Karpas-422 (cell line): ENCODE measurements around the gene AMMECR1. TPM values are rescaled to one million over a fixed set of nuclear protein-coding genes. Genes with fewer than 3 reads are reported as not detected.

Experiments
- DNase-seq: peaks from one replicate; pipeline ENCODE4 v3.0.0-alpha.2; 2015
- H2AFZ ChIP-seq: fragments of 200-600 bp; sonication (generic); 2 replicates; pipeline ENCODE4 v1.6.1; 2014; ENCODE audit warnings: antibody characterized with exemption, low read length, mixed read lengths
- H3K27ac ChIP-seq: fragments of 200-600 bp; sonication (generic); 2 replicates; pipeline ENCODE4 v1.5.1; 2014; ENCODE audit warnings: mild to moderate bottlenecking, low read length, moderate library complexity
- H3K27me3 ChIP-seq: fragments of 200-600 bp; sonication (generic); 2 replicates; pipeline ENCODE4 v1.6.1; 2014; ENCODE audit warnings: low read length, mixed read lengths
- H3K36me3 ChIP-seq: fragments of 200-600 bp; sonication (generic); 2 replicates; pipeline ENCODE4 v1.6.1; 2014; ENCODE audit warnings: low read length, mixed read lengths; ENCODE audit not compliant: insufficient read depth
- H3K4me1 ChIP-seq: fragments of 200-600 bp; sonication (generic); 2 replicates; pipeline ENCODE4 v1.6.1; 2014; ENCODE audit warnings: mild to moderate bottlenecking, low read length, mixed read lengths
- H3K4me2 ChIP-seq: fragments of 200-600 bp; sonication (generic); 2 replicates; pipeline ENCODE4 v1.6.1; 2014; ENCODE audit warnings: low read length, low read depth, mild to moderate bottlenecking; ENCODE audit not compliant: poor library complexity, severe bottlenecking
- H3K4me3 ChIP-seq: fragments of 200-600 bp; sonication (generic); 2 replicates; pipeline ENCODE4 v1.5.1; 2014; ENCODE audit warnings: mild to moderate bottlenecking, antibody characterized with exemption, low read length, mixed read lengths
- H3K79me2 ChIP-seq: fragments of 200-600 bp; sonication (generic); 2 replicates; pipeline ENCODE4 v1.6.1; 2014; ENCODE audit warnings: mild to moderate bottlenecking, low read length, mixed read lengths
- H3K9ac ChIP-seq: fragments of 200-600 bp; sonication (generic); 2 replicates; pipeline ENCODE4 v1.6.0; 2014; ENCODE audit warnings: low read length
- H3K9me2 ChIP-seq: fragments of 200-600 bp; sonication (generic), shearing (Covaris generic); replicated peaks from 2 replicates; pipeline ENCODE4 v1.6.0; 2014; ENCODE audit warnings: mild to moderate bottlenecking, low read length, moderate library complexity; ENCODE audit not compliant: insufficient read depth
- H3K9me3 ChIP-seq: fragments of 300-700, 200-600 bp; sonication (generic); 2 replicates; pipeline ENCODE4 v1.6.1; 2014; ENCODE audit warnings: low read length, mixed read lengths
- H4K20me1 ChIP-seq: fragments of 200-600 bp; sonication (generic); 2 replicates; pipeline ENCODE4 v1.6.1; 2014; ENCODE audit warnings: mild to moderate bottlenecking, antibody characterized with exemption, low read length, low read depth; ENCODE audit not compliant: insufficient read depth
- total RNA-seq: library from RNA; depleted of rRNA; stranded (reverse); fragments of >200 nt; shearing (Covaris generic); gene quantifications from 2 replicates; pipeline ENCODE4 v1.2.3, GENCODE V29; 2014; ENCODE audit warnings: low replicate concordance

Gene AMMECR1
- total RNA-seq, 1 experiment from 2014 or later, result 15.1 TPM

DNA sequence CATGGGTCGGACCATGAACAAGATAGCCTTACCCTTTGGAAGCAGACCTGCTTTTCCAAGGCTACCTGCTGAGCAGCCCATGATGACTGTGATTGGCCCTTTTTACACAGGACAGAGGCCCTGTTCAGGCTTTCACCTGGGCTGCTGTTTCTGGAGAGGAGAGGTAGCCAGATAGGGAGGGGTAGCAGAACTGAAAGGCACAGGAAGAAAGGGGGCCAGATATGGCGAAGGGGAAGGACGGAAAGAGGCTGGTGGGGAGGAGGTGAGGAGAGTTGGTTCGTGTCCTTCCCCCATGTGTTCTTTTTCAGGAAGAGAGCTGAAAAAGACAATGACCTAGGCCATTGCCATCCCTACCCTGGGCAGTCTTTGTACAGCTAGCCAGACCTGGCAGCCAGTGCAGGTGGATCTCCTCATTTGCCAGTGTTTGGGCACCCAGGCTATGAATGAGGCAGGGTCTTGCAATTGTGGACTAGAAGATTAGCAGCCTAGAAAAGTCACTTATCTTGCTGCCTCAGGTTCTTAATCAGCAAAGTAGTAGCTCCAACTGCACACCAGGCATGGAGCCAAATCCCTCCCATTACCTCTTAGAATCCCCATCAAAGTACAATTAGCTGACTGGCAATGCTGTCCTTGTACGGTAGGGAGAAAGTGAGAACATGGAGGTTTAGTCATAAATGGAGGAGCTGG, 139.6 kb downstream of the AMMECR1 start:
- Histone ChIP-seq H2AFZ (no peak overlapping the region), H3K4me2 (no peak overlapping the region), H3K27ac (no peak overlapping the region)

DNA sequence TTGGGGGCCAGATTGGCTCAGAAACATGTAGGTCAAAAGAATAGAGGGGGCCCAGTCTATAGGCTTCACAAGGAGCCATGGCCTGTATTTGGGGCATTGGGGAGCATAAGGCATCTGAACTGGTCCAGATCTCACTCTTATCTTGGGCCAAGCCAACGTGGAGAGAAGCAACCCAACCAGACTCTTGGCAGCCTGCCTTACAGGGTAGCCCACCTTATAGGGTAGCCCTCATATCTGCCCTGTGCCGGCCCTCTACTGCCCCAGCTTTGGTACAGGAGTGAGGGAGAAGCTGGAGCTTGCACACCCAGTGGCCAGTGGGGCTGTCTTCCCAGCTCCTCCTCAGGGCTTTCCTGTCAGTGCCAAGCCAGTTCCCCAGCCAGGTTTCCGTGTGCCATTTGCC, 142.2 kb downstream of the AMMECR1 start:
- Histone ChIP-seq H3K27ac (no peak overlapping the region), H3K9ac (no peak overlapping the region), H3K36me3 (no peaks in the 10 kb centered on the region), H2AFZ (no peak overlapping the region), H4K20me1 (no peaks in the 10 kb centered on the region), H3K4me1 (no peaks in the 10 kb centered on the region), H3K79me2 (no peaks in the 10 kb centered on the region), H3K9me3 (no peaks in the 10 kb centered on the region), H3K27me3 (no peaks in the 10 kb centered on the region), H3K4me2 (no peak overlapping the region), H3K4me3 (no peak overlapping the region), H3K9me2 (no peaks in the 10 kb centered on the region)
- DNase-seq, result no peak

More for the DNA sequence above, 139.6 kb downstream of the AMMECR1 start:
- H3K36me3 ChIP-seq, result no peaks in the 10 kb centered on the region
- DNase-seq, result no peak
- no peaks in the 10 kb centered on the region for H3K4me1 ChIP-seq
- H3K9me2 ChIP-seq, result no peaks in the 10 kb centered on the region
- H4K20me1 ChIP-seq, result no peaks in the 10 kb centered on the region
- H3K9me3 ChIP-seq, result no peaks in the 10 kb centered on the region
- H3K9ac ChIP-seq, result no peak overlapping the region
- H3K4me3 ChIP-seq, result no peak overlapping the region
- no peaks in the 10 kb centered on the region for H3K27me3 ChIP-seq
- no peaks in the 10 kb centered on the region for H3K79me2 ChIP-seq

DNA sequence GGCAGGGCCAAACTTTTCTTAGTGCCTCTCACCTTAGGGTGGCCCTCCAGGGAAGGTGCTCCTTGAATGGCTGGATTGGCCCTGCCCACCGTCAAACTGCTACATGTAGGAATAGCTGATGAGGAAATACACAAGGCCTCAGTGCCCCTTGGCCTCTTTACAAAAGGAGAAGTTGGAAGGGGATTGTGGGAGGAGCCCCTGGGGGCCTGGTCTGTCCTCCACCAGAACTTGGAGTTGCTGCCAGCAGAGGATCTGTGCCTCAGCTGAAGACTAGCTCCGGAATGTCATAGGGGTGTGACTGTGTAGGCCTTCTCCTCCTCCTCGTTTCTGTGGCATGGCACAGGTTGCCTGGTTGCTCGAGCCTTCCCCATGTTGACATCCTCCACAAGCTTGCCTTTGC, 142.7 kb downstream of the AMMECR1 start:
- H2AFZ ChIP-seq, result no peak overlapping the region
- H3K9ac ChIP-seq, result no peak overlapping the region
- no peaks in the 10 kb centered on the region for H3K9me2 ChIP-seq
- no peaks in the 10 kb centered on the region for H3K9me3 ChIP-seq
- DNase-seq, result no peak
- no peaks in the 10 kb centered on the region for H3K4me1 ChIP-seq
- H3K4me3 ChIP-seq, result no peak overlapping the region
- H4K20me1 ChIP-seq, result no peaks in the 10 kb centered on the region
- H3K79me2 ChIP-seq, result no peaks in the 10 kb centered on the region
- no peak overlapping the region for H3K27ac ChIP-seq
- no peaks in the 10 kb centered on the region for H3K36me3 ChIP-seq
- H3K4me2 ChIP-seq, result no peak overlapping the region
- H3K27me3 ChIP-seq, result no peaks in the 10 kb centered on the region

DNA sequence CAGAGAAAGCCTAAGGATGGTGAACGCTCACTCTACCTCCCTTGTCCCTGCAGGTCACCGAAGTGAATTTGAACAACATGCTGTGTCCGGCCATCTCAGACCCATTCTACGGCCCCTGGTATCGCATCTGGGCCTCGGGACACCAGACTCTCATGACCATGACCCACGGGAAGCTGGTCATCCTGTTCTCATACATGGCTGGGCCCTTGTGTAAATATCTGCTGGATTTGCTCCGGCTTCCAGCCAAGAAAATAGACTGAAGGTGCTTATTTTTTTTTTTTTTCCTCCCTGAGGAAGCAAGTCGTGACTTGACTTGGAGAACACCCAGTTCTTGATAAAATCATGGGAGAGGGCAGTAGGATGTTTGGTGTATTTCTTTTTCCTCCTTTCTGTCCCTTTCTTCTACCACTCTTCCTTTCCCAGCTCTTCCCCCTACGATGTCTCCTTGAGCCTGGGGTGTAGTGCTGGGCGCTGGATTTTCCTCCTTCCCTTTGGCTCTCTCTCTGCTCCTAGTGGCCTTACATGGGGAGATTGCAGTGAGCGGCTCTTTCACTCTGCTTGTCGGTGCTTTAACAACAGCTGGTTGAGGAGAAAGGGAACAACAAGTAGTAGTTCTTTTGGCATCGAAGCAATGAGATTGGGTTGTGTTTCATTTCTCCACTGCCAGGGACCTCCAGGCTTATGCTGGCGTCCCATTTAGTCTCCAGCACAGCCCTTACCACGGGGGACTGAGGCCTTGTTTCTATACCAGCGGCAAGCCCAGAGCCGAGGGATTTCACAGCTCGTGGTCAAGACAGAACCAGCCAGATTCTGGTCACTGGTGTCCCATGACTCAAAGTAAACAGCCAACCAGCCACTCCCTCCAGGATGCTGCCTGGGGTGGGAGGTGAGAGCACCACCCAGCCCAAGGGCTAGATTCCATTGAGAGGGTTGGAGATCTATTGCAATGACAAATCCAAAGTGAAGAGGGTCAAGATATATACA, 144.4 kb downstream of the AMMECR1 start:
- no peak for DNase-seq
- Histone ChIP-seq H3K4me1 (no peaks in the 10 kb centered on the region), H4K20me1 (no peaks in the 10 kb centered on the region), H3K4me2 (no peak overlapping the region), H3K9me2 (no peaks in the 10 kb centered on the region), H3K36me3 (no peaks in the 10 kb centered on the region), H3K79me2 (no peaks in the 10 kb centered on the region), H3K4me3 (no peak overlapping the region), H2AFZ (no peak overlapping the region), H3K27me3 (no peaks in the 10 kb centered on the region), H3K9me3 (no peaks in the 10 kb centered on the region), H3K9ac (no peak overlapping the region), H3K27ac (no peak overlapping the region)

DNA sequence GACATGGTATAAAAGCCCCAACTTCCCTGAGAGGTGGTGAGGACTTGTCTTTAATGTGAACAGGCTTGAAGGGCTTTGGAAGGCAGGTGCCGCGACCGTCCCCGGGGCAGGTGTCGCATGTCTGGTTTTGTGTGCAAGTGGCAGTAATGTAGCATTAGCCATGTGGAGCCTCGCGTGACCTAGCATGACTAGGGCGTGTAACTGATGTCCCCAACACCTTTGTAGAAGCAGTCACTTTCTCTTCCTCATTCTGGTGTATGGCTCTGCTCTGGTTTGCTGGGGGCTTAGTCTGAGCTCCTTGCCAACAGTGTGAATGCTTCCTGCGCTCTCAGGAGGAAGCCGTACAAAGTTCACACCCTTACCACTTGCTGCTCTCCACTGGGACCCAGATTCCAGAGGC, 145.7 kb downstream of the AMMECR1 start:
- peak; percentile 53 for DNase-seq
- H3K27ac ChIP-seq, result no peak overlapping the region

DNA sequence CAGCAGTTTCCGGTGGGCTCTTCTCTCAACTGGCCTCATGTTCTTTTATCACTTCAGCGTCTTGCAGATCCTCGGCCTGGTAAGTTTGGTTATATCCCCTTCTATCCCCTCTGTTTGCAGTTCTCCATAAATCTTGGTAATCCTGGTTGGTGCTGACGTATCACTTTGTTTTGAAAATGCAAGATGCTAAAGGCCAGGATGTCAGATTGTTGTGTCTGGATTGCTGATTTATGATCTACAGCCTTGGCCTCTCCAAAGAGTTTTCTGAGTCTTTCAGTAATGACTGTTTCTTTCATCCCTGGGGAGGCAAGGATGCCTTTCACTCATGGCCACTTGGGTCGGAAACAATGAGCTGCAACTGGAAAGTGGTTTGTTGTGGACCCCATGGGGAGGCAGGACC, 146.4 kb downstream of the AMMECR1 start:
- no peaks in the 10 kb centered on the region for H3K79me2 ChIP-seq
- no peak overlapping the region for H3K27ac ChIP-seq
- no peaks in the 10 kb centered on the region for H3K27me3 ChIP-seq
- no peak overlapping the region for H3K4me3 ChIP-seq
- H3K4me2 ChIP-seq, result no peak overlapping the region
- H4K20me1 ChIP-seq, result no peaks in the 10 kb centered on the region
- no peaks in the 10 kb centered on the region for H3K36me3 ChIP-seq
- no peaks in the 10 kb centered on the region for H3K4me1 ChIP-seq
- no peak for DNase-seq
- H3K9me2 ChIP-seq, result no peaks in the 10 kb centered on the region
- no peak overlapping the region for H3K9ac ChIP-seq
- H3K9me3 ChIP-seq, result no peaks in the 10 kb centered on the region
- H2AFZ ChIP-seq, result no peak overlapping the region

More for the DNA sequence above, 145.7 kb downstream of the AMMECR1 start:
- Histone ChIP-seq H3K36me3 (no peaks in the 10 kb centered on the region), H4K20me1 (no peaks in the 10 kb centered on the region), H2AFZ (no peak overlapping the region), H3K9me2 (no peaks in the 10 kb centered on the region), H3K4me2 (no peak overlapping the region), H3K9me3 (no peaks in the 10 kb centered on the region), H3K27me3 (no peaks in the 10 kb centered on the region), H3K4me3 (no peak overlapping the region), H3K9ac (no peak overlapping the region), H3K4me1 (no peaks in the 10 kb centered on the region), H3K79me2 (no peaks in the 10 kb centered on the region)

DNA sequence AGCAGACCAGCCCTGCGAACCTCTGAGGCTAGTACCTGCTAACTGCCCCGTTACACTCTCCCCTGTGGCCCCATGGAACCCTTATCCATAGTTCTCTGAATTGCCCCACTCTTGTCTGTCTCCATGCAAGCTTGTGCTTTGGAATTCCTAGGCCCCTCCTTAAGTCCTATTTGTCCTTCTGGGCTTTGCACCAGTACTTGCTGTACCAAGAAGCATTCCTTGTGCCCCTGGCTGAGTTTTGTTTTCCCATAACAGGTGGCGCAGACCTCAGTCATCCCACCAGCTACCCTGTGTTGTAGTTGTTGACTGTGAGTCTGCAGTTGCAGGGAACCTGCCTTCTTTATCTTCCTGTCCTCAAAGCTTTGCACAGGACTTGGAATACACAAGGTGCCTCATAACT, 147.9 kb downstream of the AMMECR1 start:
- Histone ChIP-seq H3K79me2 (no peaks in the 10 kb centered on the region), H3K9me2 (no peaks in the 10 kb centered on the region), H3K9ac (no peak overlapping the region), H3K4me3 (no peak overlapping the region), H2AFZ (no peak overlapping the region), H3K9me3 (no peaks in the 10 kb centered on the region), H3K27me3 (no peaks in the 10 kb centered on the region), H3K4me1 (no peaks in the 10 kb centered on the region), H3K4me2 (no peak overlapping the region), H4K20me1 (no peaks in the 10 kb centered on the region), H3K27ac (no peak overlapping the region), H3K36me3 (no peaks in the 10 kb centered on the region)
- DNase-seq, result no peak

DNA sequence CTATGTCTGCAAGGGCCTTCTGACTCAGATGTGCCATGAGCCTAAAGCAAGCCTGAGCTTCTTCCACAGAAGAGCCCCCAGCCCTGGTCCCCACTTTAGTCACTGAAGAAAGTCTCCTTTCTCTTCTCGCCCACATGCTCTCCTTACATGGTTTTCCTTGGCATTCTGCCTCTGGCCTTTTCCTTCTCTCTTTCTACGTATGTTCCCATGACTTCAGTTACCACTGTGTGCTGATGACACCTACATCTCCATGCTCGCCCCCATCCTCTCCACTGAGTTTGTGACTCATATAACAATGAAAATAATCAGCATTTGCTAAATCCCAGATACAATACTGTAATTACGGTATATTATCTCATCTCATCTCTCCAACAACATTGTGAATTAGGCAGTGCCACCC, 149.3 kb downstream of the AMMECR1 start:
- no peak overlapping the region for H3K27ac ChIP-seq
- H3K4me3 ChIP-seq, result no peak overlapping the region
- no peak overlapping the region for H3K4me2 ChIP-seq
- no peaks in the 10 kb centered on the region for H3K79me2 ChIP-seq
- no peaks in the 10 kb centered on the region for H3K9me2 ChIP-seq
- H3K27me3 ChIP-seq, result no peaks in the 10 kb centered on the region
- no peaks in the 10 kb centered on the region for H3K36me3 ChIP-seq
- no peaks in the 10 kb centered on the region for H3K4me1 ChIP-seq
- no peaks in the 10 kb centered on the region for H4K20me1 ChIP-seq
- H3K9ac ChIP-seq, result no peak overlapping the region
- no peaks in the 10 kb centered on the region for H3K9me3 ChIP-seq
- no peak for DNase-seq
- H2AFZ ChIP-seq, result no peak overlapping the region
